SU-DHL-6 (cell line): ENCODE results near the gene MRPS14.

Experiments used
- CTCF ChIP-seq: fragments of 200-600 bp; sonication (generic); IDR thresholded peaks from one replicate; pipeline ENCODE4 v1.5.1; 2017; ENCODE audit warnings: antibody characterized with exemption, mild to moderate bottlenecking, low read length, moderate library complexity; ENCODE audit not compliant: insufficient read depth, poor library complexity, severe bottlenecking
- EZH2phosphoT487 ChIP-seq: fragments of 200-600 bp; sonication (generic), shearing (Covaris generic); conservative IDR thresholded peaks from 2 replicates; pipeline ENCODE4 v1.6.1; 2018; ENCODE audit warnings: mild to moderate bottlenecking, antibody characterized with exemption, low read length, moderate library complexity, mixed read lengths

GRCh38 chr1:175072099-175072951 is 49.1 kb upstream of the MRPS14 start:
- TF ChIP-seq CTCF: no peak
- TF ChIP-seq EZH2phosphoT487: no peak
